DMS 273 treated with DMSO at 0.1 percent for 48 hours (cell line): Measurements from ENCODE around the gene BTBD6.
"Not testable (repeated sequence)": the region's sequence is repeated elsewhere in the genome, so short reads cannot be mapped to it uniquely, and the experiment has no call there.

Experiments used
- DNase-seq: peaks from one replicate; lab custom pipeline; 2025; lab: John Stamatoyannopoulos, UW

The BTBD6 gene

DNA sequence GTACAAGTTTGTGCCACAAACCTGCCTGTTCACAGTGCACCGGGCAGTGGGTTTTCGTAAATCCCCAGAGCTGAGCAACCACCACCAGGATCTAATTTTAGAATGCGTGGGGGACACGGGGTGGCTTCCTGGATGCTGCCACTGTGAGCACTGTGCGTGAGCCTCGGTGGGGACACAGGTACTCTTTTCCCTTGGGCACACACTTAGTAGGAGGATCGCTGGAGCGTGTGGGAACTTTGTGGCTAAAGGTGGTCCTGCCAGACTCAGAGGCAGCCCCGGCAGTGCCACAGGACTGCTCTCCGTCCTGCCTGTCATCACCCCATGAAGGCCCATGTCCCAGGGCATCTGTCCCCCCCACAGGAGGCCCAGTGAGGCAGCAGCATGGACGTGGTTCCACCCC lies 21.1 kb downstream of the BTBD6 start:
- DNase-seq, result no peak

DNA sequence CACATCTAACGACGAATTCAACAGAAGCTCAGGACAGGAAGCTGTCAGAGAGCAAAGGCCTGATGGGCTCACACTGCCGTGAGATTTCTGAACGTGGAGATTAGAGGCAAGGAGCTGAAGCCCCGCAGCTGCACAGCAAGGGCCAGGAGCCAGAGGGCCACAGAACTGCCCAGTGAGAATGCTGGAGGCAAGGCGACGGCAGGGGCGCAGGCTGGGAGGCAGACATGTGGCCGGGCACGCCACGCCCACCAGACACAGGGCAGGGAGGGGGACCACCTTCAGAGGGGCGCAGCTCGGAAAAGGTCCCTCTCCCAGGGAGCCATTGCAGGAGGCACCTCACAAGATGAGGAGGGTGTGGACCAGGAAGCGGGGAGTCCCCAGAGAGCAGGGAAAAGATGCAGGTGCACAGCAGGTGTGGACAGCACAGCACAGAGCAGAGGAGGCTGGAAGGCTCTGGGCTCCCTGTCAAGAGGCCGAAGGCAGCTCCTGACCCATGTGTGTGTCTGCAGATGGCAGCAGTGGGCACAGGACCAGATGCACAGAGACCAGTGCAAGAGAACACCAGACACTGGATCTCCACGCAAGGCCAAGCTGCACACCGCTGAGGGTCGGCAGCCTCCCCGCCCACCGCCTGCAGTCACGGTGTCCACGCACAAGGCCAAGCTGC lies 23.0 kb downstream of the BTBD6 start:
- no peak for DNase-seq

DNA sequence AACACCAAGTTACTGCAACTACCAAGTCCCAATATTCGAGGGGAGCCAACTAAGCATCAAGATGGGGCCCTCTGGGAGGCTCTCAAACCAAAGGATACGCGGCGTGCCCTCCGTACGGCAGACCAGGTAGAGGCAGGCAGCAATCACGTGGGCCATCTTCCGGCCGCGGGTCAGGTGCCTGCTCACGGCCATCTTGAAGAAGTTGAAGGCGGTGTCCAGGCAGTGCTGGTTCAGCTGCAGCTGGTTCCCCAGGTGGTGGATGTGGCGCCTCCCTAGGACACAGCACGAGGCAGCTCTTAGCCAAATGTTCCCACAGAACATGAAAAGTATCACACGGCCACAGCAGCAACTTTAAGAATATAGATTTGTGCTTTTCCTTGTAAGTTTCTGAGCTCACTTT lies 24.3 kb downstream of the BTBD6 start:
- no peak for DNase-seq

DNA sequence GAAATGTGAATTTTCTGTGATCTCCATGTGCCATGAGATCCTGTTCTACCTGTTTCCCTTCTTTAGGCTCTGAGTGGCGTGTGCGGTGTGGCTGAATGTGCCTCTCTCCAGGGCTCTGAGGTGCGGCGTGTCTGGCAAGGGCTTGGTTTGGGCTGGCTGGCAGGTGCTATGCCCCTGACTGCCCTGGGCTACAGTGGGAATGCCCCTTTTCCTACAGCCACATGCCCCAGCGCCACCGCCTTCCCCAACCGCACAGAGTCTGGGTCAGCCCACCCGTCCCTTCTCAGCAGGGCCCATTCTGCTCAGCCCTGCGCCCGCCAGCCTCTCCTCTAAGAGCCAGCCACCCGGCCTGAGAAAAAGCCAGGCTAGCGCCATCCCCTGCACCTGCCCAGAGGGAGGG lies 24.7 kb downstream of the BTBD6 start:
- DNase-seq, result no peak

DNA sequence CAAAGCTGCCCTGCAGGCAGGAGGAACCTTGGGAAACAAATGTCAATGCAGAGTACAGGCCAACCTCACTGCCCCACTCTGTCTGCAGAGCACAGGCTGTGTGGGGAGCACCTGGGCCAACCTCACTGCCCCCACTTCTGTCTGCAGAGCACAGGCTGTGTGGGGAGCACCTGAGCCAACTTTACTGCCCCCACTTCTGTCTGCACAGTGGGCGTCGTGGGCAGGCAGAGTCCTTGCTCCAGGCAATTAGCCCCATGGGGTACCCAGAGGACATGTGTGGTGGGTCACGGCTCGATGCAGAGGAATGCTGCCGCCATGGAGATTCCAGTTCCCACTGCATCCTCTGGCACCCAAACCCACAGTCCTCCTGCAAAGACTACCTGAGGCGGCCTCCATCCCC lies 26.3 kb downstream of the BTBD6 start:
- DNase-seq, result no peak

DNA sequence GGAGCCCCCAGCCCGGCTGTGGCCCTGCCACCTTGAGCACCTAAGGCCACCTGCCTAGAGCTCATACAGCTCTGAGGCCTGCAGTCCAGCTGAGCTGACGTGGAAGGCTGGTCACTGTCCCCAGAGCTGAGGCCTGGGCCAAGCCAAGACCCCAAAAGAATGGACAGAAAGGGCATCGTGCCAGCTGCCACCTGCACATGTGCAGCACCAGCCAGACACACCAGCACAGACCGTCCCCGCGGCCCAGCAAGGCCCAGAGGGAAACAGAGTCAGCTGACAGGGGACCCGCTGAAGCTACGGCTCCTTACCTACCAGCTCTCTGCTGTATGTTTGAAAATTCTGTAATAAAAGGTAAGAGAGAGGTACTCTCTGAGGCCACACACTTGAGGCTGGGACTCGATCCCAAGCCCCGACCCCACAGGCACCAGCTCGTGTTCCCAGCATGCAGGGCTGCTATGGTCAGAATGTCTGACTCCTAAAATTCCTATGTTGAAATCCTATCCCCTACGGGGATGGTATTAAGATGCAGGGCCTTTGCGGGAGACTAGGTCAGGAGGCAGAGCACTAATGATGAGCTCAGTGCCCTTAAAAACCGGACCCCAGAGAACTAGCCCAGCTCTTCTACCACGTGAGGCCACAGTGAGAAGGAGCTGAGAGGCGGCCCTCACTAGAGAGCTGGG lies 27.1 kb downstream of the BTBD6 start:
- DNase-seq, result no peak

DNA sequence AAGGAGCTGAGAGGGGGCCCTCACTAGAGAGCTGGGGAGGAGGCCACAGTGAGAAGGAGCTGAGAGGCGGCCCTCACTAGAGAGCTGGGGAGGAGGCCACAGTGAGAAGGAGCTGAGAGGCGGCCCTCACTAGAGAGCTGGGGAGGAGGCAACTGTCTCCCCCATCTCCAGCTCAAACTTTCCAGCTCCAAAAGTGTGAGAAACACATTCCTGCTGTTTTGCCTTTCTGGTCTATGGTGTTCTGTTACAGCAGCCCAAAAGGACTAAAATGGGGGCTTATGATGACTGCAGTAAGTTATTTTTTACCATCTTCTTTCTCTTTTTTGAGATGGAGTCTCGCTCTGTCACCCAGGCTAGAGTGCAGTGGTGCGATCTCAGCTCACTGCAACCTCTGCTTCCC lies 29.1 kb downstream of the BTBD6 start:
- not testable (repeated sequence) for DNase-seq

DNA sequence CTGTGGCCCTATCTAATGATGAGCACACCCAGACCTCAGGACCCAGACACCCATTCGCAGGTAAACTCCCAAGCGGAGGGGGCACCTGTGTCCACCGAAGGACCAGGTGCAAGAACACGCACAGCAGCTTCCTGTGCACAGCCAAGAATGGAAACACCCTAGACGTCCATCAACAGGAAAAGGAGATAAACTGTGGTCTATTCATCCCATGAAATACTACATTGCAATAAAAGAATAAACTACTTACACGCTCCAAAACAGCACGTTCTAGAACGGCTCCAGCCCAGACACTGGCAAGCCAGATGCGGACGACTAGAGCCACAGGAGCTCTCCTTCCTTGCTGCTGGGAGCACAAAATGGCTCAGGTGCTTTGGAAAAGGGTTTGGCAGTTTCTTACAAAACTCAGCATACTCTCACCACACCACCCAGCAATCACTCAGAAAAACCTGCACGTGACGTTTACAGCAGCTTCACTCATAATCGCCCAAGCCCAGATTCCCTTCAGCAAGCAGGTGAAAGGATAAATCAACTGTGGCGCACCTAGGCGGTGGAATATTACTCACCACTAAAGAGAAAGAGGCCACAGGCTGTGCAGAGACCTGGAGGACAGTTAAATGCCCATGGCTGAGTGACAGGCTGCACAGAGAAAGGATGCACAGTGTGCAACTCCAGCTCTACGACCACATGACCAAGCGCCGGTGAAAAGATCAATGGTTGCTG lies 31.5 kb downstream of the BTBD6 start:
- no peak for DNase-seq

DNA sequence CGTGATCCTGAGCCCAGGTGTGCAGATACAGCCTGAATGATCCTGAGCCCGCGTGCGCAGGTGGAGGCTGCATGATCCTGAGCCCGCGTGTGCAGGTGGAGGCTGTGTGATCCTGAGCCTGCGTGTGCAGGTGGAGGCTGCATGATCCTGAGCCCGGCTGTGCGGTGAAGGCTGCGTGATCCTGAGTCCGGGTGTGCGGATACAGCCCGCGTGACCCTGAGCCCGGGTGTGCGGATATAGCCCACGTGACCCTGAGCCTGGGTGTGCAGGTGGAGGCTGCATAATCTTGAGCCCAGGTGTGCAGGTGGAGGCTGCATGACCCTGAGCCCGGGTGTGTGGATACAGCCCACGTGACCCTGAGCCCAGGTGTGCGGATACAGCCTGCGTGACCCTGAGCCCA lies 32.2 kb downstream of the BTBD6 start:
- no peak for DNase-seq

DNA sequence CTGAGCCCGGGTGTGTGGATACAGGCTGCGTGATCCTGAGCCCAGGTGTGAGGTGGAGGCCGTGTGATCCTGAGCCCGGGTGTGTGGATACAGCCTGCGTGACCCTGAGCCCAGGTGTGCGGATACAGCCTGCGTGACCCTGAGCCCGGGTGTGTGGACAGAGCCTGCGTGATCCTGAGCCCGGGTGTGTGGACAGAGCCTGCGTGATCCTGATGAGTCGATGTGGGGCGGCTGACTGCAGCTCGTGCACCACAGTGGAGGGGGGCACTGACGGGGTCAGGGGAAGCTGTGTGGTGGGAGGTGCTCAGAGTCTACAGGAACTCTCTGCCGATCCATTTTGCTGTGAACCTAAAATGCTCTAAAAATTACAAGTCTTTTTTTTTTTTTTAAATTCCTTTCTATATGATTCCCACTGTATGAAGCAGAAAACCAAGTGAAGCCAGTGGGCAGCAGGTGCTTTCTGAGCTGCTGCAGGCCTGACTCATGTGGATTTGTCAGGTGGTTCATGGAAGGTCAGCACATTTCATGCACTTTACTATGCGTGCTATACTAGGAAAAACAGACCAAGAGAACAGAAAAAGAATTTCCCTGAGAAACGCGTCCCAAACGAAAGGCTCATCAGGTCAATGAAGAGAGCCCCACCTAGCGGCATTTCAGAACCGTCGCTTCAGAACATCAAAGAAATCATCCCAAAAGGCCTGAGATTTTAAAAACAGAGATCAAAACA lies 33.2 kb downstream of the BTBD6 start:
- no peak for DNase-seq

DNA sequence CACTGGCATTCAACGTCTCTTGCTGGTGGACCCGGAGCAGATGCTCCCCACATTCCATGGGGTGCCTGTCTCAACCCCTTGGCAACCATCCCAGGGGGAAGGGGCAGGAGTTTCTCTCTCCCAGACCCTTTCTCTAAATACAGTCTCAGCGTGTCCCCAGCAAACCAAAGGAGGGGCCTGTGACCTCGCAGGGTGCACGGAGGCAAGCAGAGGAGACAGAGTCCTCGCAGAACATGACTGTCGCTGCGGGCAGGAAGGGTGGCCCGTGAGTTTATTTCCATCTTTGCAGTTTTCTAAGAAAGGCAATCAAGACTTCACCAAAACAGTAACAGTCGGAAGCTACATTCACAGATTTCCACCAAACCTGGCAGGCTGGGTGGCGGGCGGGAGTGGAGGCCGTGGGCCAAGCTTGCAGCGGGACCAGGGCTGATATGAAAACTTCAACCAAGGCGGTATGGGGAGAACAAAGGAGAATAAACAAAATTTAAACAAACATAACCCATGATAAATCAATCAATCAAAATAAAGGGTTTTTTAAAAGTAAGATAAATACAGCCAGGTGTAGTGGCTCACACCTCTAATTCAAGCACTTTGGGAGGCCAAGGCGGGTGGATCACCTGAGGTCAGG lies 33.9 kb downstream of the BTBD6 start:
- DNase-seq, result no peak

DNA sequence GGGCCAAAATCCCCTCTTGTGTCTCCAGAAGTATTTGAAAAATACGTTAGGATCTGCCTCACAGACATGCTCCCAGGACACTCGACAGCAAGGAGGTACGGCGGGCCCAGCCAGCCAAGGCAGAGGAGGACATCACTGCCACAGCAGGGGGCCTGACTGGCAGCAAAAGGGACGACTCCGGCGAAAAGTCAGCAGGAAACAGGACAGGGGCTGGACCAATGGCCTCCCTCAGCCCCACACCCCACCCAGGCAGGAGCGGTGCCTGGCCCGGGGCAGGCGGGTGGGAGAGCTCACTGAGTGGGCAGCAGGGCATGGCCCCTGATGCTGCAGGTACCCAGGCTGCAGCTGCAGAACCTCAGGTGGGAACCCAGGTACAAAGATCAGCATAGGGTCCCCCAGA lies 34.7 kb downstream of the BTBD6 start:
- no peak for DNase-seq

DNA sequence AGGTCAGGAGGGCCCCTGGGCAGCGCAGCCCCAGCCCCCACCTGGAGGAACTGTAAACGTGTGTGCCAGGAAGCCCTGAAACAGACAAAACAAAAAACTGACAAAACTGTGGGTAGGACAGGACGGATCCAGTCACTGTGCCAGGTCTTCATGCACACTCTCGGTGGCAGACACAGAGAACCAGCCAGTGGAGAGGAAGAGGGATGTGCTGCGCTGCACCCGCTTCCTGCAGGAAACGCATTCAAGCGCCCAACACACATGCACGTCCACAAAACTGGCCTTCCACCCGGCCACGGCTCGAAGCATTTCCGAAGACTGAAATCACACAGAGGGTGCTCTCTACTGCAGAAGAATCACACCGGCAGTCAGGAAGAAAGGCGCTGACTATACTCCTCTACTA lies 35.6 kb downstream of the BTBD6 start:
- DNase-seq, result no peak

DNA sequence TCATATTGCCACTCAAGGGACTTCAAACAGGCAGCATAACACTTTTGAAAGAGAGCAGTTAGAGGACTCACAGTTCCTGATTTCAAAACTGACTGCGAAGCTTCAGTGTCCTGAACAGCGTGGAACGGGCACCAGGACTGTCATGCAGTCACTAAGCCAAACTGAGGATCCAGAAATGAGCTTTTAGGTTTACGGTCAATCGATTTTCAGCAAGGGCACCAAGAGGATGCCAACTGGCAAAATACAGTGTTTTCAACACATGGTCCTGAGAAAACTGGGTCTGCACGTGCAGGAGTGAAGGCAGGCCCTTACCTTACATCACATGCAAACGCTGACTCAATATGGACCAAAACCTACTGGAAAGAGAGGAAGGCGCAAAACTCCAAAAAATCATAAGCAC lies 36.8 kb downstream of the BTBD6 start:
- DNase-seq, result no peak

DNA sequence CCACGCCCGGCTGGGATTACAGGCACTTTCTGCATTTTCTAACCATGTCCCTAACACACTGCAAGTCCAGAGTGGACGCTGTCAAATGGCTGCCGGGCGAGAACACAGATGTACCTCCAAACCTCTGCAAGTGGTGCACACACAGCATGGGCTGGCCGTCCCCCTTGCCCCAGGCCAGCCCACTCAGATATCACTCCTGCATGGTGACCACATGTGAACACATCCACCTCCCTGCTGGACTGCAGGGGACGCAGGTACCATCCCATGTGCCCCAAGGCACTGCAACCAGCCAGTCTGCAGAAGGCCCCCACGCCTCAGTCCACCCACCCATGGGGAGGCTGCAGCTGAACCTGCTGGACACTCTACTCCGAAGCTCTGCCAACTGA lies 38.4 kb downstream of the BTBD6 start:
- no peak for DNase-seq

DNA sequence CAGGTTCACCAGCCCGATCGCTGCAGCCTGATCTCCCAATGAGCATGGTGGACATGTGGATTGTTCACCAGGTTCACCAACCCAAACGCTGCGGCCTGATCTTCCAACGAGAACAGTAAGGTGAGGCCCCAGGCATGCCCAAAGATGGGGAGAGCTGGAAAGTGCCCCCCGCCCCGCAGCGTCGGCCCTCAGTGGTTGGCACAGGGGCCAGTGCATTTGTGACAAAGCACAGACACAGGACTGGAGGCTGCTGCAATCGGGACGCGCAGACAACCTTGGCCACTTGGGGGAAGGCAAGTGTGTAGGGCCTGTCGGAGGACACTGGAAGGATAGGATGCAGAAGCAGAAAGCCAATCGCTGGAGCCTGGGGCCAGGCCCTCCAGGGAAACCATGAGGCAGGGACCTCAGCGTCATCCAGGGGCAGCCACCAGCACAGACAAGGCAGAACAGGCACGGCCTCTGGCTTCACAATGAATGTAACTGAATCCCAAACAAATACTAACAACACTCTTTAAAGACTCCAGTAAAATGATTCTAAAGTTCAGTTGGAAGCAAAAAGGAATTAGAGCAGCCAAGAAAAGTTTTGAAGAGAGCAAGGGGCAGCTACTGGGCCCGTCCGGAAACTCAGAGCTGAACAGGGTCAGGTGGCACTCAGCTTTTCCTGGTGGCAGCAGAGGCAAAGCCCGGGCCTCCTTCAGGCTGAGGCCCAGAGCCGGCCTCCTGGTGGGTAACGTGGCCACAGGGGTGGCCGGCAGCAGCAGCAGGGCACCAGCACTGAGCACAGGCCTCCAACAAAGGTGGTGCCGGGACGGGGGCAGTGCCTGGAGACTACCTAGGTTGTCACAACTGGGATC lies 39.1 kb downstream of the BTBD6 start:
- no peak for DNase-seq

DNA sequence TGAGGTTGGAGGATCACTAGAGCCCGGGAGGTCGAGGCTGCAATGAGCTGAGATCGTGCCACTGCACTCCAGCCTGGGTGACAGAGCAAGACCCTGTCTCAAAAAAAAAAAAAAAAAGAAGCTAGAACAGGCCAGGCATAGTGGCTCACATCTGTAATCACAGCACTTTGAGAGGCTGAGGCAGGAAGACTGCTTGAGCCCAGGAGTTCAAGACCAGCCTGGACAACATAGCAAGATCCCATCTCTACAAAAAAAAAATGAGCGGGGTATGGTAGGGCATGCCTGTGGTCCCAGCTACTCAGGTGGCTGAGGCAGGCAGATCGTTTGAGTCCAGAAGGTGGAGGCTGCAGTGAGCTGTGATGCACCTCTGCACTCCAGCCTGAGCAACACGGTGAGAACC lies 40.6 kb downstream of the BTBD6 start:
- DNase-seq, result not testable (repeated sequence)

DNA sequence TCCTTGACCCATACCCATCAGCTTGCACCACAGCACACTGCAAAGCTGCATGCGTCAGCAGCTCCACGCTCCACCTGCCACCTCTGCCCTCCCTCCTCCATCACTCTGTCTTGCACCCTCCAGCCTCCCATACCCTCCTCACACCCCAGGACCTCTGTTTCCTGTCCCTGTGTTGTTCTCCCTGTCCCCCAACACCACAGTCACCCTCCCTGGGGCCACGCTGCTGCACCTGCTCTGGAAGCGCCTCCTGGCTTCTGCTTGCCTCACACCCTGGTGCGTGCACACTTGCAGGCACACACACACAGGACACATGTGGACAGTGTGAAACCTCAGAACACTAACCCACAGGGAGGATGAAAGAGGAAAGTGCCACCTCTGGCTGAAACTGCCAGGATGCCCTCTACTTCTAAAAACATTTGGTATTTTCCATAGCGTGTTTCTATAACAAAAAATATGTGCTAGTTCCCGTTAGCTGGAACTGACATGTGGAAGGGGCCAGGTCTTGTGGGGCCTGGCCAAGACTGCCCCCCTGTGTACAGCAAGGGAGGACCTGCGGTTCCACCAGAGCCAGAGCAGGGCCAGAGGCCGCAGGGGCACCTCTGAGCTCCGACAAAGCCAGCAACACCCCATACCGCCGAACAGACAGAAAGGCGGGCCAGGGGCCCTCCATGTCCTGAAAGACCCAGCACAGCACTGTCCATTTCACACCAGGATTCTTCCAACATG lies 42.5 kb downstream of the BTBD6 start:
- DNase-seq, result no peak

DNA sequence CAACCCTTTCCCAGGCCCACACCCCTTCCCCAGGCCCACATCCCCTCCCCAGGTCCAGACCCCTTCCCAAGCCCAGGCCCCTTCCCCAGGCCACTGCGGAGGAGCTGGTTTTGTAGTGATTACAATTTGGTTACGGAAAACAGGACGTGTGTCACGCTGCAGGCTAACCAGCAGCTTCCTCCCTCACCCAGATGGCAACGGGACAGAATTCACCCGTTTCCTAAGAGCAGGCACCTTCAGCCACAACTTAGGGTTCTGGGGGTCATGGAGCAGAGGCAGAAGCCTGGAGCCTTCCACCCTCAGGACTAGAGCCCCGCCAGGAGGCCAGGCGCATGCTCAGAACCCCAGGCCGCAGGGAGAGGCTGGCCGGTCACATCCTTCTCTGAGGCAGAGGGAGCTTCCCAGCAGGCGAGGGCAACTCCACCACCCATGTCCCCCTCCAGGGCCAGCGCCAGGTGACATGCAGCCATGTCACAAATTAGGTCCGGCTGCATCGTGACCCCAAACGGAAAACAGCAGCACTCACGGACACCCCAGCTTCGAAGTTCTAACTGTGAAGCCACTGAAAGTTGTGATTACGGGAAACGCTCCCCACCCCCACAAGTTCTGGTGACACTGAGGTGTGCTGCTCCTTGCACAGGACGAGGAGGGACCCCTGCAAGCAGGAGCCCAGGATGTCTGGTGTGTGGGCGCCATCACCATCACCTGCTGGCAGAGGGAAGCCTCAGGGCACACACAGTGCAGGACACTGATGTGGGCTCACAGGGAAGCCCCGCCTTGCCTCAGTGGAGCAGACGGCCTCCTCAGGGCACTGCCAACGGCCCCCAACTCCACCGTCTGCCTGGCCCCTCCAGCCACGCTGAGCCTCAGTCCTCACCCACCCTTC lies 44.7 kb downstream of the BTBD6 start:
- DNase-seq, result no peak

DNA sequence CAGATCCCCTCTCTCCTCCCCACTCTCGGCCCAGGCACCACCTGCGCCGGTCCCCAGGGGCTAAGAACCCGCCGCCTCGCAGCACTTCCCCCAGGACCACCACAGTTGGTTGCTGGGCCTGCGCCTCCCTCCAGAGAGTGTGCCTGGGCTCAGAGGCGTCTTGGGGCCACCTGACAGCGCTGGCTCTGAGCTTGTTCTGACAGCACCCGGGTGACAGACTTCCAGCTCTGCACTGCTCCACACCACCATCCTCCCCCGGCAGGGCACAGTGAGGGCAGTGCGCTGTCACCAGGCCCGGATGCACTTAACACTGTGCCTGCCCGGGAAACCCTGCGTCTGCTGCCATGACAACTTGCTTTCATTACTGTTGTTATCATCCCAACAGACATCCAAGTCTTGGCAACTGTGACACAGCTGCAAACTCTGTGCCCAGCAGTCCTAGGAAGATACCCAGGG lies 45.8 kb downstream of the BTBD6 start:
- DNase-seq, result no peak
